ENCODE data around the gene FBXO5. TPM values are rescaled to one million over a fixed set of nuclear protein-coding genes. Genes with fewer than 3 reads are reported as not detected.

Gene FBXO5, protein sequence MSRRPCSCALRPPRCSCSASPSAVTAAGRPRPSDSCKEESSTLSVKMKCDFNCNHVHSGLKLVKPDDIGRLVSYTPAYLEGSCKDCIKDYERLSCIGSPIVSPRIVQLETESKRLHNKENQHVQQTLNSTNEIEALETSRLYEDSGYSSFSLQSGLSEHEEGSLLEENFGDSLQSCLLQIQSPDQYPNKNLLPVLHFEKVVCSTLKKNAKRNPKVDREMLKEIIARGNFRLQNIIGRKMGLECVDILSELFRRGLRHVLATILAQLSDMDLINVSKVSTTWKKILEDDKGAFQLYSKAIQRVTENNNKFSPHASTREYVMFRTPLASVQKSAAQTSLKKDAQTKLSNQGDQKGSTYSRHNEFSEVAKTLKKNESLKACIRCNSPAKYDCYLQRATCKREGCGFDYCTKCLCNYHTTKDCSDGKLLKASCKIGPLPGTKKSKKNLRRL
- 10 to 100 TPM; 41.8 to 42.7 TPM for total RNA-seq

DNA sequence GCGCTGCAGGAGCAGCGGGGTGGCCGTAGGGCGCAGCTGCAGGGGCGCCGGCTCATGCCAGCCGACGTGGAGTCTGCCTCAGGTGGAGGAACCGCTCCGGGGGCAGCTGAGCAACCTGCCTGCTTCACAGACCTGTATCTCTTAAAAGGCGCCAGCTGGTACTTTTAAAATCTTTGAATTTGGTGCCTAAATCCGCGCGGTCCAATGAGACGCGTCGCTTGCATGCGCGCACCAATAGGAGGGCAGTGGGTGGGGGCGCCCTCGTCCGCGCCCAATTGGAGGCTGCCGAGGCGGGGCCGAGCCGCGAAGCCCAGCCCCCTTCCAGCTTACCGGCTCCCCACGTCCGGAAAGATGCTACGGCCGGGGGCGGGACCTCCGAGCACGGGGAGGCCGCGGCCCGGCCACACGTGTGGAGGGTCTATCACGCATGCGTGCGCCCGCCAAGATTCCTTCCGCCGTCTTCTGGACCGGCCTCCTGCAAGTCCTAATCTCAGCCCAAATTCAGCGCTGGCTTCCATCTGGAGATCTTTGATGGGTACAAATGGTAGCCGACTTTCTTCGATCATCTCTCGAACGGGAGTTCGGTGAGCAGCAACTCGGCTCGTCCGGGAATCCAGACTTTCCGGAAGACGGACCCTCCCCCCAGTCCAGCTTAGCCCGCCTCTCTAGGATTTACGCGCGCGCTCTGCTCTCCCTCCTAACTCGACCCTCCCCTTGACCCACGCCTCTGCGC is at the start of gene FBXO5:
Gene FBXO5, minus strand, starts transcription at position 138 of the 733 bp plus-strand sequence. Its CDS starts 82 bp downstream, at position 56.
- peaks cover 53% of the 10 kb centered on the region for H3K36me3 Mint-ChIP-seq
- peaks cover 38% of the 10 kb centered on the region for H3K4me1 Mint-ChIP-seq (ENCODE audit: low read depth)
- H3K27ac Mint-ChIP-seq = peak within 1 kb of the TSS; percentile 100
- intact Hi-C loops (cut with micrococcal nuclease) = loop anchor here (2.0 to 5.0 kb wide), 9 partner anchors 42 to 1749 kb away; partner anchors contain the start of genes RMND1 and SCAF8
- H3K9me3 Mint-ChIP-seq = no peaks in the 10 kb centered on the region
- no peaks in the 10 kb centered on the region for H3K27me3 Mint-ChIP-seq
- POLR2A ChIA-PET = interaction anchor here (0.7 to 1.4 kb wide), 5 partner anchors 10 to 1593 kb away, joined by 3 to 9 read pairs (median 3); partner anchors contain the start of gene MTRF1L
- peak within 1 kb of the TSS; percentile 97 for H3K4me3 Mint-ChIP-seq
- CTCF ChIA-PET = interaction anchor here (1.1 to 1.4 kb wide), 3 partner anchors 8 to 35 kb away, joined by 3 to 7 read pairs (median 3); no protein-coding TSS in a partner anchor
- DNase-seq = peak; percentile 98

DNA sequence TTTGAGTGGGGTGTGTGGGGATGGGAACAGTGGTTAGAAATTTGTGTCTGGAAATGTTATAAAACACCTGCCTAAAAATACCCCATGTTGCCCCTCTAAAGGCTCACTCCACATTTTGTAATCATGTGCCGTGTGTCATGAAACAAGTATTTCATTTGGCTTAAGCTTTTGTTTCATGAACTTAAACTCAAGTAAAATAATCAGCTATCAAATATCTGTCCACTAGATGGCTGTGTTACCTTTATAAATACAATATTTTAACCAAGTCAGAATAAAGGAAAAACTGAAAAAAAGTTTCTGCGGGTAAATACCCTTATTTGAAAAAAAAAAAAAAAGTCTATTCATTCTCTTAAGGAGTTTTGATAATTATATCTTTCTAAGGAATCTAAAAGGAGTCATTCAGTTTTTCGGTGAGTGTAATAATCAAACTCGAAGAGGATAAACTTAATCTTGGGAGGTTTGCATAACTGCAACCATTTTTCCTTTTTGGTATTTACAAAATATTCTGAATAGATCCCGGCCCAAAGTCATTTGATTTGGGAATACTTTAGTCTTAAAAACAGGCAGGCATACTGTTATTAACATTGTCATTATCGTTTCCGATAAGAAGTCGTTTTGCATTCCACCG is 49.5 kb upstream of the FBXO5 start:
- ChIA-PET CTCF (interaction anchor here (0.7 to 2.2 kb wide), 7 partner anchors 84 to 479 kb away, joined by 3 to 7 read pairs (median 3); no protein-coding TSS in a partner anchor), POLR2A (no interaction called here)
- intact Hi-C loops (cut with micrococcal nuclease) = loop anchor here (5.0 to 10.0 kb wide), 3 partner anchors 280 to 912 kb away; no protein-coding TSS in a partner anchor

DNA sequence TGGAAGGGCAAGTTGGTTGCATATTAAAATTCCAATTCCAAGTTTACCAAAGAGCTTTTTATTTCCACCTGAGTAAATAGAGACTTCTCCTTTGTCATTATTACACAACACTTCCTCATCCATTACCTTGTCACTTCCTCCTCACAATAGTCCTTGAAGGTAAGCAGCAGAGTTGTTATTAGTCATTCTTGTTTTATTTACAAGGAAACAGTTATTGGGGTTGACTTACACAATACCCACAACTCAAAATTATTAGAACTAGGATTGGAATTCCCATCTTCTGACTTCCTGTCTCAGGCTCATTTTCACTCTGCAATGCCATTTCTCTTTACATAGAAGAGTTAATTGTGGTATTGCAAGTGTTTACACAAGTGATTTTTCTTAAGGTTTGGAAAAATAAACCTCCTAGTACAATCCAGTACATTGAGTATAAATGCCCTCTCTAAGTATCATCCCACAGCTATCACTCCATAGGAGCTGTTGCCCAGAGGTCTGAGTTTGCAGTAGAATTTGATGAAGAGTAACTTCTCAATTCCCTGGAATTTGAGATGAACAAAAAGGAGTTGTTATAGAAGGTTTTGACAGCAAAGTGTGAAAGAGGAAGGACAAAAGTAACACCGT is 48.6 kb upstream of the FBXO5 start:
- DNase-seq = no peak
- no peaks in the 10 kb centered on the region for H3K9me3 Mint-ChIP-seq
- ChIA-PET POLR2A (no interaction called here), CTCF (interaction anchor here (2.2 kb wide), 1 partner anchor 480 kb away, joined by 7 read pairs; no protein-coding TSS in a partner anchor)
- H3K27ac Mint-ChIP-seq = no peak overlapping the region
- no peaks in the 10 kb centered on the region for H3K4me1 Mint-ChIP-seq (ENCODE audit: low read depth)
- H3K36me3 Mint-ChIP-seq = no peaks in the 10 kb centered on the region
- intact Hi-C loops (cut with micrococcal nuclease) = loop anchor here (5.0 to 10.0 kb wide), 3 partner anchors 281 to 913 kb away; no protein-coding TSS in a partner anchor
- peaks cover 9% of the 10 kb centered on the region for H3K27me3 Mint-ChIP-seq
- no peak overlapping the region for H3K4me3 Mint-ChIP-seq

More for the DNA sequence above, 49.5 kb upstream of the FBXO5 start:
- H3K27me3 Mint-ChIP-seq = peaks cover 5% of the 10 kb centered on the region
- no peak overlapping the region for H3K27ac Mint-ChIP-seq
- no peaks in the 10 kb centered on the region for H3K36me3 Mint-ChIP-seq
- no peak for DNase-seq
- no peaks in the 10 kb centered on the region for H3K4me1 Mint-ChIP-seq (ENCODE audit: low read depth)
- H3K4me3 Mint-ChIP-seq = no peak overlapping the region
- no peaks in the 10 kb centered on the region for H3K9me3 Mint-ChIP-seq

GRCh38 chr6:153028963-153029362 is 46.1 kb upstream of the FBXO5 start:
- intact Hi-C loops (cut with micrococcal nuclease) = no loop called here
- Mint-ChIP-seq H3K9me3 (no peaks in the 10 kb centered on the region), H3K4me1 (ENCODE audit: low read depth) (peaks cover 5% of the 10 kb centered on the region), H3K27me3 (peaks cover 16% of the 10 kb centered on the region), H3K27ac (no peak overlapping the region), H3K36me3 (no peaks in the 10 kb centered on the region), H3K4me3 (no peak overlapping the region)
- POLR2A ChIA-PET = no interaction called here
- CTCF ChIA-PET = no interaction called here
- no peak for DNase-seq

DNA sequence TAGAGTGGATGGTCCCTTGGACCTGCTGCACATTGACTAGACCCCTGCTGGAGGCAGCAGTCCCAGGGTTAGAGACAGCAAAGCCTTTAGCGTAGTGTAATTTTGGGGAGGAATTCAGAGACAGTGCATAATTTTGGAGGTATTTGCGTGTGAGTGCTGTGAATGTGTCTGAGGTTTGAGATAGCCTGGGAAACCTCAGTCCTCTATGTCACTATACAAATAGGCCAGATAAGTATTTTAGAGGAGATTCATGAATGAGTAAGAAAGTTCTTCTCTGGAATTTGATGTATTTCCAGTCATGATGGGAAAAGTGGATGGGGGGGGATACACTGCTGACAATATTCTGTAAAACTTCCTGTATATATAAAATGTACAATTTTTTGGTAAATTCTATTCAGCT is 45.4 kb upstream of the FBXO5 start:
- H3K4me1 Mint-ChIP-seq (ENCODE audit: low read depth) = peaks cover 5% of the 10 kb centered on the region
- ChIA-PET CTCF (no interaction called here), POLR2A (no interaction called here)
- DNase-seq = no peak
- no peak overlapping the region for H3K4me3 Mint-ChIP-seq
- intact Hi-C loops (cut with micrococcal nuclease) = no loop called here
- H3K27ac Mint-ChIP-seq = no peak overlapping the region
- peaks cover 19% of the 10 kb centered on the region for H3K27me3 Mint-ChIP-seq
- no peaks in the 10 kb centered on the region for H3K36me3 Mint-ChIP-seq
- no peaks in the 10 kb centered on the region for H3K9me3 Mint-ChIP-seq

GRCh38 chr6:153027480-153027879 is 44.6 kb upstream of the FBXO5 start:
- no peaks in the 10 kb centered on the region for H3K9me3 Mint-ChIP-seq
- H3K27me3 Mint-ChIP-seq = peaks cover 19% of the 10 kb centered on the region
- ChIA-PET CTCF (interaction anchor here (1.0 kb wide), 1 partner anchor 73 kb away, joined by 4 read pairs; no protein-coding TSS in a partner anchor), POLR2A (no interaction called here)
- H3K27ac Mint-ChIP-seq = no peak overlapping the region
- no peak overlapping the region for H3K4me3 Mint-ChIP-seq
- intact Hi-C loops (cut with micrococcal nuclease) = no loop called here
- H3K36me3 Mint-ChIP-seq = no peaks in the 10 kb centered on the region
- H3K4me1 Mint-ChIP-seq (ENCODE audit: low read depth) = peaks cover 5% of the 10 kb centered on the region
- no peak for DNase-seq

- Mint-ChIP-seq H3K4me3 (no peak overlapping the region), H3K27me3 (peaks cover 14% of the 10 kb centered on the region), H3K36me3 (no peaks in the 10 kb centered on the region), H3K9me3 (no peaks in the 10 kb centered on the region), H3K4me1 (ENCODE audit: low read depth) (peaks cover 5% of the 10 kb centered on the region), H3K27ac (no peak overlapping the region)
- intact Hi-C loops (cut with micrococcal nuclease) = loop anchor here (1.0 to 2.0 kb wide), 4 partner anchors 22 to 160 kb away; partner anchors contain the start of genes FBXO5 and MTRF1L
- no peak for DNase-seq
- CTCF ChIA-PET = interaction anchor here (0.5 to 2.2 kb wide), 8 partner anchors 8 to 223 kb away, joined by 3 to 10 read pairs (median 4); no protein-coding TSS in a partner anchor
- POLR2A ChIA-PET = no interaction called here
Observed at GRCh38 chr6:153024709-153025017, 41.8 kb upstream of the FBXO5 start.

GRCh38 chr6:153023977-153024708 is 41.3 kb upstream of the FBXO5 start:
- no peaks in the 10 kb centered on the region for H3K36me3 Mint-ChIP-seq
- H3K4me3 Mint-ChIP-seq = no peak overlapping the region
- peaks cover 5% of the 10 kb centered on the region for H3K4me1 Mint-ChIP-seq (ENCODE audit: low read depth)
- CTCF ChIA-PET = interaction anchor here (0.8 to 2.2 kb wide), 8 partner anchors 10 to 161 kb away, joined by 3 to 10 read pairs (median 3); no protein-coding TSS in a partner anchor
- H3K9me3 Mint-ChIP-seq = peaks cover 3% of the 10 kb centered on the region
- intact Hi-C loops (cut with micrococcal nuclease) = loop anchor here (1.0 to 2.0 kb wide), 4 partner anchors 22 to 160 kb away; partner anchors contain the start of genes FBXO5 and MTRF1L
- H3K27ac Mint-ChIP-seq = no peak overlapping the region
- DNase-seq = peak; percentile 41
- peaks cover 14% of the 10 kb centered on the region for H3K27me3 Mint-ChIP-seq
- POLR2A ChIA-PET = no interaction called here

- Mint-ChIP-seq H3K4me1 (ENCODE audit: low read depth) (no peaks in the 10 kb centered on the region), H3K36me3 (no peaks in the 10 kb centered on the region), H3K27me3 (peaks cover 18% of the 10 kb centered on the region), H3K4me3 (no peak overlapping the region), H3K27ac (no peak overlapping the region), H3K9me3 (peaks cover 3% of the 10 kb centered on the region)
- CTCF ChIA-PET = interaction anchor here (0.8 kb wide), 1 partner anchor 70 kb away, joined by 3 read pairs; no protein-coding TSS in a partner anchor
- DNase-seq = no peak
- POLR2A ChIA-PET = no interaction called here
- intact Hi-C loops (cut with micrococcal nuclease) = no loop called here
Observed at GRCh38 chr6:153018355-153018754, 35.5 kb upstream of the FBXO5 start.

DNA sequence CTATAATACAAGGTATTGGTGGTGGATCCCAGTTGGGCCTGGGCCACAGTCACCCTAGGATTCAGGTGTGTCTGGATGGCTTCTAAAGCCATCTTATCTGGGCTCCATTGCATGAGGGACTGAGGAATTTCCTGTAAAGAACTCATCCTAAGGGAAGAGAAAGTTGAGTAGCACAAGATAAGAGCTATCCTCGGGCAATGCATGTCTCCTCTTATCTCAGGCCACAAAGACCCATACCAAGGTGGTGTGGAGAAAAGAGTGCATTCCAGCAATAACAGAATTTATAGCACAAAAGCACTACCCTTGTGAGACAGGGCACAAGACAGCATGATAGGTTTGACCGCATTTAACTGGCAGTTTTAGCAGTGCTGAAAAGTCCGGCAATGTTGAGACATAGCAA is 34.0 kb upstream of the FBXO5 start:
- DNase-seq = no peak
- CTCF ChIA-PET = no interaction called here
- no peak overlapping the region for H3K4me3 Mint-ChIP-seq
- peaks cover 3% of the 10 kb centered on the region for H3K9me3 Mint-ChIP-seq
- H3K36me3 Mint-ChIP-seq = no peaks in the 10 kb centered on the region
- no peaks in the 10 kb centered on the region for H3K4me1 Mint-ChIP-seq (ENCODE audit: low read depth)
- POLR2A ChIA-PET = no interaction called here
- peaks cover 22% of the 10 kb centered on the region for H3K27me3 Mint-ChIP-seq
- H3K27ac Mint-ChIP-seq = no peak overlapping the region
- intact Hi-C loops (cut with micrococcal nuclease) = no loop called here

- peaks cover 24% of the 10 kb centered on the region for H3K27me3 Mint-ChIP-seq
- H3K4me3 Mint-ChIP-seq = no peak overlapping the region
- ChIA-PET CTCF (no interaction called here), POLR2A (no interaction called here)
- H3K27ac Mint-ChIP-seq = no peak overlapping the region
- no peaks in the 10 kb centered on the region for H3K36me3 Mint-ChIP-seq
- H3K4me1 Mint-ChIP-seq (ENCODE audit: low read depth) = no peaks in the 10 kb centered on the region
- no peak for DNase-seq
- intact Hi-C loops (cut with micrococcal nuclease) = no loop called here
- H3K9me3 Mint-ChIP-seq = peaks cover 3% of the 10 kb centered on the region
Observed at GRCh38 chr6:153015094-153015640, 32.3 kb upstream of the FBXO5 start.
